H9 (cell line): Measurements from ENCODE around the gene IQGAP2. TPM values are rescaled to one million over a fixed set of nuclear protein-coding genes. Genes with fewer than 3 reads are reported as not detected.

ENCODE experiments used
- DNase-seq: peaks from one replicate; pipeline ENCODE4 v3.0.0-alpha.2; 2017
- H2AFZ ChIP-seq: one replicate; pipeline ENCODE4 v1.6.1; 2013; ENCODE audit warnings: mild to moderate bottlenecking, low read length, control low read depth, moderate library complexity
- H2AK5ac ChIP-seq: 2 replicates; pipeline ENCODE4 v1.6.1; 2013; ENCODE audit warnings: low read length, control low read depth, mixed read lengths; ENCODE audit not compliant: insufficient read length
- H2BK120ac ChIP-seq: one replicate; pipeline ENCODE4 v1.6.1; 2013; ENCODE audit warnings: low read depth, mild to moderate bottlenecking, low read length, control low read depth, inconsistent platforms; ENCODE audit not compliant: poor library complexity, severe bottlenecking
- H2BK12ac ChIP-seq: 2 replicates; pipeline ENCODE4 v1.6.1; 2013; ENCODE audit warnings: low read length, control low read depth, mixed read lengths, low read depth; ENCODE audit not compliant: insufficient read length
- H2BK15ac ChIP-seq: 2 replicates; pipeline ENCODE4 v1.6.1; 2013; ENCODE audit warnings: low read depth, low read length, control low read depth
- H2BK20ac ChIP-seq: one replicate; pipeline ENCODE4 v1.6.1; 2013; ENCODE audit warnings: low read depth, mild to moderate bottlenecking, low read length, control low read depth, inconsistent platforms; ENCODE audit not compliant: poor library complexity, severe bottlenecking
- H2BK5ac ChIP-seq: 2 replicates; pipeline ENCODE4 v1.6.1; 2013; ENCODE audit warnings: low read length, control low read depth, mixed read lengths; ENCODE audit not compliant: insufficient read length
- H3K14ac ChIP-seq: 2 replicates; pipeline ENCODE4 v1.6.1; 2013; ENCODE audit warnings: low read length, control low read depth; ENCODE audit not compliant: insufficient read depth
- H3K18ac ChIP-seq: 2 replicates; pipeline ENCODE4 v1.6.1; 2013; ENCODE audit warnings: low read depth, mild to moderate bottlenecking, mixed read lengths, low read length, control low read depth; ENCODE audit not compliant: insufficient read length
- H3K23ac ChIP-seq: 2 replicates; pipeline ENCODE4 v1.6.1; 2013; ENCODE audit warnings: low read length, control low read depth, mixed read lengths, low read depth; ENCODE audit not compliant: insufficient read length
- H3K23me2 ChIP-seq: 2 replicates; pipeline ENCODE4 v1.6.1; 2013; ENCODE audit warnings: low read depth, mild to moderate bottlenecking, mixed read lengths, low read length, control low read depth; ENCODE audit not compliant: insufficient read length, poor library complexity, severe bottlenecking
- H3K27ac ChIP-seq: 2 replicates; pipeline ENCODE4 v1.5.1; 2013; ENCODE audit warnings: low read length, control low read depth, mixed read lengths, low read depth; ENCODE audit not compliant: insufficient read length
- H3K27me3 ChIP-seq: 2 replicates; pipeline ENCODE4 v1.6.1; 2013; ENCODE audit warnings: low read length, control low read depth, inconsistent platforms; ENCODE audit not compliant: insufficient read depth
- H3K4ac ChIP-seq: 2 replicates; pipeline ENCODE4 v1.6.1; 2013; ENCODE audit warnings: low read depth, mild to moderate bottlenecking, control low read depth, inconsistent platforms, low read length, moderate library complexity
- H3K4me1 ChIP-seq: 2 replicates; pipeline ENCODE4 v1.6.1; 2013; ENCODE audit warnings: low read length, control low read depth, inconsistent platforms; ENCODE audit not compliant: insufficient read depth
- H3K4me2 ChIP-seq: 2 replicates; pipeline ENCODE4 v1.6.1; 2013; ENCODE audit warnings: low read length, control low read depth, mixed read lengths; ENCODE audit not compliant: insufficient read length, insufficient read depth
- H3K56ac ChIP-seq: 2 replicates; pipeline ENCODE4 v1.6.1; 2013; ENCODE audit warnings: low read depth, mild to moderate bottlenecking, mixed read lengths, low read length, control low read depth; ENCODE audit not compliant: insufficient read length
- H3K79me1 ChIP-seq: 2 replicates; pipeline ENCODE4 v1.6.1; 2013; ENCODE audit warnings: low read depth, mild to moderate bottlenecking, moderate library complexity, low read length, control low read depth, inconsistent platforms; ENCODE audit not compliant: insufficient read depth, poor library complexity, severe bottlenecking
- H3K79me2 ChIP-seq: 2 replicates; pipeline ENCODE4 v1.6.1; 2013; ENCODE audit warnings: low read length, control low read depth, inconsistent platforms; ENCODE audit not compliant: insufficient read depth
- H3K9ac ChIP-seq: 2 replicates; pipeline ENCODE4 v1.6.1; 2013; ENCODE audit warnings: low read length, control low read depth, mixed read lengths; ENCODE audit not compliant: insufficient read length; ENCODE audit errors: extremely low read depth
- H3K9me3 ChIP-seq: one replicate; pipeline ENCODE4 v1.6.1; 2013; ENCODE audit warnings: low read depth, low read length, inconsistent platforms; ENCODE audit not compliant: control insufficient read depth
- H3T11ph ChIP-seq: one replicate; pipeline ENCODE4 v1.6.1; 2013; ENCODE audit warnings: mild to moderate bottlenecking, low read length, control low read depth, inconsistent platforms
- H4K20me1 ChIP-seq: one replicate; pipeline ENCODE4 v1.6.1; 2013; ENCODE audit not compliant: control insufficient read depth, insufficient read length, insufficient read depth
- H4K5ac ChIP-seq: 2 replicates; pipeline ENCODE4 v1.6.1; 2013; ENCODE audit warnings: low read depth, mild to moderate bottlenecking, mixed read lengths, low read length, control low read depth; ENCODE audit not compliant: insufficient read length
- H4K8ac ChIP-seq: replicated peaks from 2 replicates; pipeline ENCODE4 v1.6.1; 2013; ENCODE audit warnings: low read length, control low read depth, mixed read lengths, low read depth; ENCODE audit not compliant: insufficient read length
- H4K91ac ChIP-seq: 2 replicates; pipeline ENCODE4 v1.6.1; 2013; ENCODE audit warnings: low read depth, mild to moderate bottlenecking, moderate library complexity, mixed read lengths, low read length, control low read depth; ENCODE audit not compliant: insufficient read length
- H3K27ac Mint-ChIP-seq, 3 experiments: 2 replicates in 2 of 3; 3 replicates in 1 of 3; pipeline ENCODE4 v1.8.0; 2020 to 2021; ENCODE audit warnings: mixed read lengths in 3 of 3, mild to moderate bottlenecking in 1 of 3, moderate library complexity in 1 of 3
- H3K27me3 Mint-ChIP-seq: 2 replicates; pipeline ENCODE4 v1.8.0; 2021; ENCODE audit warnings: low read depth, mild to moderate bottlenecking, moderate library complexity, mixed read lengths
- H3K36me3 Mint-ChIP-seq, 3 experiments: 2 replicates in 2 of 3; 3 replicates in 1 of 3; pipeline ENCODE4 v1.8.0; 2020 to 2021; ENCODE audit warnings: low read depth in 3 of 3, mixed read lengths in 3 of 3; ENCODE audit not compliant: insufficient read depth in 1 of 3
- H3K4me1 Mint-ChIP-seq, 2 experiments: 2 replicates each; pipeline ENCODE4 v1.8.0; 2020; ENCODE audit warnings: mixed read lengths in 2 of 2
- H3K4me3 Mint-ChIP-seq, 2 experiments: 2 replicates in 1 of 2; 3 replicates in 1 of 2; pipeline ENCODE4 v1.8.0; 2020 to 2021; ENCODE audit warnings: mild to moderate bottlenecking in 2 of 2, mixed read lengths in 2 of 2, moderate library complexity in 1 of 2
- H3K9me3 Mint-ChIP-seq, 2 experiments: 2 replicates in 1 of 2; 3 replicates in 1 of 2; pipeline ENCODE4 v1.8.0; 2020; ENCODE audit warnings: mild to moderate bottlenecking in 2 of 2, mixed read lengths in 2 of 2, moderate library complexity in 1 of 2
- CTCF ChIP-seq: fragments of 200-600 bp; sonication (generic); conservative IDR thresholded peaks from 3 replicates; pipeline ENCODE4 v1.8.0; 2021; ENCODE audit warnings: antibody characterized with exemption, mild to moderate bottlenecking
- WGBS: extraction: QIAGEN DNeasy Blood & Tissue Kit; methylation state at CpG from one replicate; pipeline ENCODE4 v1.1.7; 2013; ENCODE audit warnings: missing lambda C conversion rate, low lambda C conversion rate, mixed read lengths; ENCODE audit not compliant: insufficient read length; ENCODE audit errors: extremely low coverage; 5-methylcytosine and 5-hydroxymethylcytosine counted together
- total RNA-seq: library from RNA; stranded (reverse); gene quantifications from 2 replicates; pipeline ENCODE4 v1.2.1, GENCODE V29; 2021

Gene IQGAP2
- total RNA-seq, 1 experiment from 2014 or later = 22.5 TPM

- no peaks in the 10 kb centered on the region for H3K23me2 ChIP-seq
- TF ChIP-seq CTCF = no peak
These were observed 68.3 kb downstream of the IQGAP2 start for GRCh38 chr5:76471406-76471805.

More at GRCh38 chr5:76471406-76471805, 68.3 kb downstream of the IQGAP2 start:
- Histone ChIP-seq H3K4me1 (peaks cover 17% of the 10 kb centered on the region), H2AFZ (no peak overlapping the region), H3K4ac (no peak overlapping the region), H3K27me3 (no peaks in the 10 kb centered on the region), H4K8ac (no peak overlapping the region), H3K4me2 (no peak overlapping the region), H2BK120ac (no peak overlapping the region), H2BK15ac (no peak overlapping the region), H3K9me3 (no peaks in the 10 kb centered on the region), H3K23ac (no peak overlapping the region), H2BK5ac (no peak overlapping the region), H3K56ac (no peak overlapping the region), H3K9ac (no peak overlapping the region), H4K91ac (no peak overlapping the region), H2BK12ac (no peak overlapping the region), H3K27ac (no peak overlapping the region), H2BK20ac (no peak overlapping the region), H3K14ac (no peak overlapping the region), H4K5ac (no peak overlapping the region), H4K20me1 (peaks cover 2% of the 10 kb centered on the region), H2AK5ac (no peak overlapping the region), H3K18ac (no peak overlapping the region), H3K79me2 (no peaks in the 10 kb centered on the region; the same call in 1 of the 2 replicates), H3T11ph (no peak overlapping the region), H3K79me1 (no peaks in the 10 kb centered on the region)
- WGBS = no CpG with 5 or more reads among the region's 1 CpG
- Mint-ChIP-seq H3K36me3 (peaks cover 13 to 18% (median 17%) of the 10 kb centered on the region in 3 experiments; a peak in 6 of 7 replicates), H3K9me3 (peaks cover 8 to 11% of the 10 kb centered on the region in 2 experiments), H3K27ac (no peak overlapping the region), H3K4me3 (no peak overlapping the region), H3K27me3 (no peaks in the 10 kb centered on the region; the same call in 1 of the 2 replicates), H3K4me1 (peaks cover 25 to 26% of the 10 kb centered on the region in 2 experiments)
- DNase-seq = no peak
